Embryonic facial prominence (tissue), 1 donor: Measurements from ENCODE around the gene GRM7.

Experiments
- DNase-seq: peaks from one replicate; pipeline ENCODE4 v3.0.0-alpha.2; 2016; ENCODE audit errors: extremely low spot score

GRM7 gene

GRCh38 chr3:7720649-7721297 is 859.9 kb downstream of the GRM7 start:
- DNase-seq, result no peak

GRCh38 chr3:7721869-7722268 is 861.0 kb downstream of the GRM7 start:
- DNase-seq, result no peak

GRCh38 chr3:7728566-7729519 is 867.9 kb downstream of the GRM7 start:
- no peak for DNase-seq

- DNase-seq, result no peak
Observed at GRCh38 chr3:7733933-7734332, 873.0 kb downstream of the GRM7 start.

GRCh38 chr3:7734456-7734855 is 873.5 kb downstream of the GRM7 start:
- DNase-seq, result no peak

GRCh38 chr3:7737263-7737662 is 876.3 kb downstream of the GRM7 start:
- no peak for DNase-seq

GRCh38 chr3:7739754-7740153 is 878.8 kb downstream of the GRM7 start:
- DNase-seq, result no peak

- DNase-seq, result no peak
Observed at GRCh38 chr3:7740458-7740857, 879.5 kb downstream of the GRM7 start.

GRCh38 chr3:7744850-7745249 is 883.9 kb downstream of the GRM7 start:
- DNase-seq, result no peak

GRCh38 chr3:7745711-7746110 is 884.8 kb downstream of the GRM7 start:
- no peak for DNase-seq

GRCh38 chr3:7749931-7750695 is 889.2 kb downstream of the GRM7 start:
- DNase-seq, result no peak

- no peak for DNase-seq
Observed at GRCh38 chr3:7752005-7752404, 891.1 kb downstream of the GRM7 start.

GRCh38 chr3:7754653-7755441 is 893.9 kb downstream of the GRM7 start:
- DNase-seq, result no peak

- DNase-seq, result no peak
Observed at GRCh38 chr3:7759630-7760029, 898.7 kb downstream of the GRM7 start.

GRCh38 chr3:7760718-7761117 is 899.8 kb downstream of the GRM7 start:
- no peak for DNase-seq

- no peak for DNase-seq
Observed at GRCh38 chr3:7764115-7764514, 903.2 kb downstream of the GRM7 start.

GRCh38 chr3:7766530-7766929 is 905.6 kb downstream of the GRM7 start:
- no peak for DNase-seq

GRCh38 chr3:7779331-7779730 is 918.4 kb downstream of the GRM7 start:
- DNase-seq, result no peak

- no peak for DNase-seq
Observed at GRCh38 chr3:7781395-7781794, 920.5 kb downstream of the GRM7 start.

- no peak for DNase-seq
Observed at GRCh38 chr3:7787871-7788828, 927.2 kb downstream of the GRM7 start.
